GM18505 (cell line): Measurements from ENCODE around the gene ZBTB37.
"Not testable (repeated sequence)": the region's sequence is repeated elsewhere in the genome, so short reads cannot be mapped to it uniquely, and the experiment has no call there.

Source experiments
- ATAC-seq: cut with Tn5 transposase; IDR thresholded peaks from one replicate; pipeline ENCODE4 v1.9.1; 2021; ENCODE audit not compliant: unreplicated experiment
- POLR2A ChIP-seq: IDR thresholded peaks from 4 replicates; pipeline ENCODE4 v1.6.1; 2011; ENCODE audit warnings: borderline replicate concordance; ENCODE audit not compliant: insufficient read depth, insufficient read length; ENCODE audit errors: extremely low read depth

Gene ZBTB37

GRCh38 chr1:173900992-173901391 lies 32.8 kb downstream of the ZBTB37 start:
- no peak for ATAC-seq
- no peak for TF ChIP-seq POLR2A

GRCh38 chr1:173903827-173904531 lies 35.8 kb downstream of the ZBTB37 start:
- no peak for TF ChIP-seq POLR2A
- no peak for ATAC-seq

DNA sequence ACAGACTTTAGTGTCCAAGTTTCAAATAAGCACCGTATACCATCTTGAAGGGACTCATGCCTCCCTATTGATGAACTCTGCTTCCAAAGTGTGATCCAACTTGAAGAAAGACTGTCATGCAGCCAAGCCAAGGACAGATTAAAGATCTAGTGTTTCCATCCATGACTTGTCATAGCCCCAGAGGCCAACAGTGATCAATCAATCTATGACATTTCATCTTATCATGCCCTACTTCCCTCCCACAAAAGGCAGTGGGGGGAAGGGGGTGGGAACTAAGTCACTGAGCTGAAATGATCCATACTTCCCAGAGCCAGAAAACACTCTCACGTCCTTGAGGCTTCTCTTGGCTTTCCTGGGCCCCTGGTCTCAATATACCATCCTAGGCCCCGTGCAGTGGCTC lies 44.9 kb downstream of the ZBTB37 start:
- no peak for ATAC-seq
- TF ChIP-seq POLR2A = no peak

GRCh38 chr1:173914366-173914871 lies 46.2 kb downstream of the ZBTB37 start:
- no peak for ATAC-seq
- no peak for TF ChIP-seq POLR2A

- no peak for TF ChIP-seq POLR2A
- ATAC-seq = no peak
These were observed 47.4 kb downstream of the ZBTB37 start for GRCh38 chr1:173915596-173915995.

- no peak for TF ChIP-seq POLR2A
- ATAC-seq = no peak
These were observed 48.5 kb downstream of the ZBTB37 start for GRCh38 chr1:173916667-173917066.

DNA sequence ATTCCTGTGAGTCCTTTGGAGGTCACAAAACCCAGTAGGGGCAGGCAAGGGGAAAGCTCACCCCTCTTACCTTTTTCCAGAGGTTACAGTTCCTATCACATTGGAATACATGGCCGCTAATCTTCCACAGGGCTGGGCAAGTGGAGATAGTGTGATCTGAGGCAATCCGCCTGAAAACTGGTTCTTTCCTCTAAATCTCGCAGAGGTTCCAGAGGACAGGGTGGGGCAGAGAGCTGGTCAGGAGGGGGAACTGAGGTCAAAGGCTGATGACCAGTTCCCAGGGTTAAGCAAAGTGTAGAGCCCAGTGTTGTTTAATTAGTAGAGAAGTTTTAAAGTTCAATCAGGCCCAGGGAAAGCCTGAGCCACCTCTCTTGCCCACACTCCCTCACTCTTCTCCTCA lies 49.0 kb downstream of the ZBTB37 start, which contains the start of gene SERPINC1:
SERPINC1 (minus strand) TSS at position 179 of the 400 bp plus-strand sequence; CDS start at position 111, 68 bp downstream.
- no peak for TF ChIP-seq POLR2A
- ATAC-seq = no peak

DNA sequence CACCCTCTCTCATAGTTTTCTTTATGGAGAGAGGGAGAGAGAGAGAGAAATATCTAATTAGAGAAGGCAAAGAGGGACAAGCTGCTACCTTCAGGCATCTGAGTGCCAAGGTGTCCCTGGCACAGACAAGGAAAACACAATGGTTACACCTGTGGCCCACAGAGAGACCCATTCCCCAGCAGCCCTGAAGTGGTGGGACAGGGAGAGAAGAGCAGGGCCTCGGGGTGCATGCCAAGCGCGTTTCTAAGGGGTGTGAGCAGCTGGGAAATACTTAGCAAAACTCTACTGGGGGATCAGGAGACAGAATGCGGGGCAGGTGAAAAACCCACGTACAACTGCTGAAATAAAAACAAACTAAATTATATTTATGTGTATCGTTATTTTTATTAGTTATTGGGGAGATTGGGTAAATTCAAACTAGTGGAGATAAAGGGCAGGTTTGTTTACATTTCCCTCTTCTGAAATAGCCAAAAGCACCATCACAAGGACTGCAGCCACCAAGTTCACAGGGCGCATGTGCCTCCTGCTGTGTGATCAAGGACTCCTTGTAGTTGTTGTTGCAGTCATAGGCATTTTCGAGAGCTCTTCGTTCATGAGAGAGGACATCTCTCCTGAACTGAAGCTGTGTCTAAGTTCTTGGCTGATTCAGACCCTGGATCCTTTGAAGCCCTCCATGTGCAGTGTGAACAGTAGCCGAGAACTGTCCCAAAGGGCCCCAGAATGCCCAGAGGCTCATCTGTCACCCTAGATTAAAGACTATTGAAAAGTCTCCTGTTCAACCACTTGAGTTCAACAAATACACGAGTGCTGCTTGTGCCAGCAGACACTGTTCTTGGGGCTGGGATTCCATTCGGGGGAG lies 49.7 kb downstream of the ZBTB37 start:
- ATAC-seq = no peak
- TF ChIP-seq POLR2A = no peak

DNA sequence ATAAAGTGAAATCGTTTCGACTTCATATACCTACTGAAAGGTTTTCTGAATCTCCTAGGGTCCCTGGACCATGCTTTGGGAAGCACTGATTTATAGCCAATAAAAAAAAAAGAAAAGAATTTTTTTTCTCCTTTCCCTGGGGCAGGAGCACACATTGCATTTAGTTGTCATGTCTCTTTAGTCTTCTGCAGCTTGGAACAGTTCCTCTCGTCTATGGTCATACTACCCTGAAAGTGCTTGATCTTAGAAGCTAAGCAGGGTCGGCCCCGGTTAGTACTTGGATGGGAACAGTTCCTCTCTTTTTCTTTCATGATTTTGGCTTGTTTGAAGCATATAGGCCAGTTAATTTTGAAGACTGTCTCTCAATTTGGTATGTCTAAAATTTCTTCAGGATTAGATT lies 52.7 kb downstream of the ZBTB37 start:
- TF ChIP-seq POLR2A = no peak
- no peak for ATAC-seq

- no peak for TF ChIP-seq POLR2A
- no peak for ATAC-seq
These were observed 57.4 kb downstream of the ZBTB37 start for GRCh38 chr1:173925306-173926242.

GRCh38 chr1:173930541-173930940 lies 62.4 kb downstream of the ZBTB37 start:
- ATAC-seq = not testable (repeated sequence)

- ATAC-seq = no peak
- TF ChIP-seq POLR2A = no peak
These were observed 66.3 kb downstream of the ZBTB37 start for GRCh38 chr1:173934440-173934839.

DNA sequence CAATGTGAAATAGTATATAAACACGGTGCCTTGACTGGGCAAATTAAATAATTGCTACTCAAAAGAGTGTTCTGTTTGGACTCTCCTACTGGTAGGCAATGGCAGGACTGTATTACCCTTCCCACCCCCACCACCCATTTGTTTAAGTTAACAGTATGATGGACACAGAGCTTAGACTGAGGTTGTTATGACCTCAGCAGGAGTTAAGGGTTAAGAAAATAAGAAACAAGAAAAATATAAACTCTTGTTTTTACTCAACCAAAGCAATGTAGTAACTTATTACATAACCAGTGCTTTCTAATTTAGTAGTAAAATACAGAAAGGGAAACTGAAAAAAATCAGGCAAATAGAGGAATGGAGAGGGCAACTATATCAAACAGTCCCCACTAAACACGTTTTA lies 68.9 kb downstream of the ZBTB37 start:
- no peak for TF ChIP-seq POLR2A

DNA sequence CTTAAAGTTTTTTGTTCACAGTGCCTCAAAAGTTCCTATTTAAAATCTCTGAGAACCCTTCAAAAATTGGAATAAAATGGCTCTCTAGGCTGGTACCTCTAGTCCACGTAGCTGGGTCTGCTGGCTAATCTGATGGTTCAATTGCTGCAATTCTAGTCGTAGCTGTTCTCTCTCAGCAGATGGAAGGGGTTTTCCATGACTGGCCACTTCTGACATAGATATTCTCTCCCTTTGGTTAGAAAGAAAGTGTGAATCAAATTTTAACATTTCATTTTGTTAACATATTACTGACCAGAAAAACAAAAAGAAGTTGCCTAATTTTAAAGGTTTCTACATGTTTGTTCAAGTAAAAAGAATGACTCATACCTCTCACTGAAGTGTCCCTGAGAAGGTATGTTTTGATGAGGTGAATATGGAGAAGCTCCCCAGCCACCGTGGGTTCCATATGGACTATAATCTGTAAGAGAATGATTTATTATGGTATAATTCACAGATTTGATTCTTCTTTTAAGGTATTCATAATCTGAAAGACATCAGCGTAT lies 78.3 kb downstream of the ZBTB37 start:
- no peak for TF ChIP-seq POLR2A
- no peak for ATAC-seq

More for the DNA sequence above, 68.9 kb downstream of the ZBTB37 start:
- ATAC-seq = no peak
